DMS53 (cell line): ENCODE data around the gene UBE4B.
"Not testable (repeated sequence)": the region's sequence is repeated elsewhere in the genome, so short reads cannot be mapped to it uniquely, and the experiment has no call there.

Experiments used
- DNase-seq: peaks from one replicate; lab custom pipeline; 2025; lab: John Stamatoyannopoulos, UW

Gene UBE4B

DNA sequence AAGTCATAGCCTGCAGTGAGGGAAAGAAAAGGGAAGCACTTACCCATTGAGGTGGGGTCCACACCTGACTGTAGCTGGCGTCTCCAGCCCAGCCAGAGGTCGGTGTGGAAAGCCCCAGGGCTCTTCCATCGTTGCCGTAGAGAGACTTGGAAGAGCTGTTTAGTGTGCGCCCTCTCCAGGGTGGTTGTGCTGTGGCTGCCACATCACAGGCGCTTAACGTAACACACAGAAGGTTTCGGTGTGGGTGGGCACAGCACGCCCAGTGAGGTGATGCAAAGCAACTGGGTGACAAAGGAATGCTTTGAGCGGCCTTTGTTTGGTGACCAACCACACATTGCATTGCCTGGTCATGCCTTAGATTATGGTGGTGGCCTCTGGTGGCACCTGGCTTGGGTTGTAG lies 140.8 kb downstream of the UBE4B start:
- no peak for DNase-seq

DNA sequence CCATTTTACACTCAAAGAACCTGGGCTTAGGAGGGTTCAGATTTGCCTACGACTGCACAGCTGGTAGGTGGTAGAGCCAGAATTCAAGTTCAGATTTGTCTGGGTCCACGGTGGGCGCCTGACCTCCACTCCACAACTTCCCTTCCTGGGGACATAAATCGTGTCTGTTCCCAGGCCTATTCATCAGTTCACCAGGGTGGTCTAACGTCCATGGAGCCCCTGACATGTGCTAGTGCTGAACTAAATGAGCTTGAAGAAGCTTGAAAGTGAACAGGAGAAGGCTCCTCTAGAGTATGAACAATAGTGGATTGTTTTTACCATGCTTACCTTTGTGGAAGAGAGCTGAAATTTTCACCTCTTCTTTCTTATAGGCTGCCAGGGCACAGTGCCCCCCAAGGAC lies 145.1 kb downstream of the UBE4B start:
- no peak for DNase-seq

DNA sequence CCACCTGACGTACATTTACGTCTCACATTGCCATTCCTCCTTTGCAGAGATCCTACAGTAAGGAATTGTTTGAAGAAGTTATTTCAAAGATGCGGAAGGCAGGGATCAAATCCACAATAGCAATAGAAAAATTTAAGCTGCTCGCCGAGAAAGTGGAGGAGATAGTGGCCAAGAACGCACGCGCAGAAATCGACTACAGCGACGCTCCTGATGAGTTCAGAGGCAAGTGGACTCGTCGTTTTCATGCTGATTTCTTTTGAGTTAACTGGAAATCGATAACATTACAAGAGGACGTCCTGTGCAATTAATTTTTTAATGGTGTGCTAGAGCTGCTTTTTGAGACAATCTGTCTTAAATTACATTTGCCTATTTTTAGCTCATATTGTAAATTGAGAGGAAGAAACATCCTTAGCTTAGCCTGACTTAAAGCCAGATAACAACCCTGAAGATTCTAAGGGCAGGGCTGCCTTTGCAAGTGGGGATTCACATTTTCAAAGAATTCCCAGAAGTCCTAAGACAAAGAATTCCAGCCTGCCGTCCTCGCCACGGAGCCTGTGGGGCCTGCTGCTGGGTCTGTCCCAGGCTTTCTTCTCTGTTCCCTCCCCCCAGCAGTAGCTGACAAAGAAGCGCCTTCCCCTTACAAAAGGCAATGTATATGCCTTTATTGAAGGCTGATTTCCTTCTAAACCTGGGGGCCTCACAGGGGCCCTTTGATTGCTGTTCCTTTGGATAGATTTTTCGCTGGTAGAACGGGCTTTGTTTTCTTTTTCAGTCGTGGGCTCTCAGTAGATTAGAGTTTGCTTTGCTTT lies 146.0 kb downstream of the UBE4B start:
- DNase-seq = no peak

DNA sequence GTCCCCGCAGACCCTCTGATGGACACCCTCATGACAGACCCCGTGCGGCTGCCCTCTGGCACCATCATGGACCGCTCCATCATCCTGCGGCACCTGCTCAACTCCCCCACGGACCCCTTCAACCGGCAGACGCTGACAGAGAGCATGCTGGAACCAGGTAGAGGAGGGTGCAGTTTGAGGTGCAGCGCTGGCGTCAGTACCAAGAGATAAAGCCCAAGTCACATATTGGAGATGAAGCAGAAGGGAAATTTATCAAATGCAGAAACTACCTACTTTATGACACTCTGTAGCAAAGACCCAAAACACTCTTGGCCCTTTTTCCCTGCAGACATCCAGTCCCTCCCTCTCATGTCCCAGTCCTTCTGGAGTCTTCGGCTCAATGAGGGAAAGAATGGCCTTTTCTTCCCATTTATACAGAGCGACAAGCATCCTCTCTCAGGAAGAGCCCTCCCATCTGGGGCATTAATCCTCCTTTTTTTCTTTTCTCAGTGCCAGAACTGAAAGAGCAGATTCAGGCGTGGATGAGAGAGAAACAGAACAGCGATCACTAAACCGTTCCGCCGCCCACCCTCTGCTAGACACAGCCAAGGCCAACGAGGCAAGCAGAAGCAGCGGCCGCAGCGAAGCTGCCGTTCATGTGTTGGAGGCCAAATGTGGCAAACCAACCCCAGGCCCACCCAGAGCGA lies 146.8 kb downstream of the UBE4B start:
- DNase-seq = no peak

DNA sequence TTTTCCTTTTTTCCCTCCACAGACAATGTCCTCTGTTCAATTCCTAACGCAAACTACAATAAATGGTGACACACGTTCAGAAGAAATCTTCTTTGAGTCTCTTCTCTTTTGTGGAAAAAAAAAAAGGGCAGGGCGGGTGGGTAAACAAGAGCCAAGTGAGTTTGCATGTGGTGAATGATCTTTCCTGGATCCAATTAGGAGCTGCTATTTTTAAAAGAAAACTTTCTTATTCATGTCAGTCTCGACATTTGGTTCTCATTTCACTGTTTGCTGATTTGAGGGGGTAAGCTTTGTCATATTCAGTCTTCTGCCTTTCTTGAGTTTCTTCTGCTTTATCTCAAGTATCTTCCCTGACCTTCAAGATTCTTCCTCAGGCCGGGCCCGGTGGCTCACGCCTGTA lies 148.4 kb downstream of the UBE4B start:
- DNase-seq = no peak

DNA sequence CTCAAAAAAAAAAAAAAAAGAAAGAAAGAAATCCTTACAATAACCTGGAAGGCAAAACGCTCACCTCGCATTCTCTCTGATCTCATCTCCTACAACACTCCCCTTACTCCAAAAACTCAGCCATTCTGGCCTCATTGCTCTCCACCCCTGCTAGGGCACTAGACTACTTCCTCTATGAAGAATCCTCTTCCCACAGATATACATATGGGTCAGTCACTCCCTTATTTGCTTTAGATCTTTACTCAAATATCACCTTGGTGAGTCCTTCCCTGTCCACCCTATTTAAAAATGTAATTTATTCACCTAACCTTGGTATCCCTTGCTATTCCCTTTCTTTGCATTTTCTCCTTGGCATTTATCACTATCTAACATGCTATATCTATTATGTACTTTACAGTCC lies 153.0 kb downstream of the UBE4B start:
- DNase-seq = peak; percentile 54

DNA sequence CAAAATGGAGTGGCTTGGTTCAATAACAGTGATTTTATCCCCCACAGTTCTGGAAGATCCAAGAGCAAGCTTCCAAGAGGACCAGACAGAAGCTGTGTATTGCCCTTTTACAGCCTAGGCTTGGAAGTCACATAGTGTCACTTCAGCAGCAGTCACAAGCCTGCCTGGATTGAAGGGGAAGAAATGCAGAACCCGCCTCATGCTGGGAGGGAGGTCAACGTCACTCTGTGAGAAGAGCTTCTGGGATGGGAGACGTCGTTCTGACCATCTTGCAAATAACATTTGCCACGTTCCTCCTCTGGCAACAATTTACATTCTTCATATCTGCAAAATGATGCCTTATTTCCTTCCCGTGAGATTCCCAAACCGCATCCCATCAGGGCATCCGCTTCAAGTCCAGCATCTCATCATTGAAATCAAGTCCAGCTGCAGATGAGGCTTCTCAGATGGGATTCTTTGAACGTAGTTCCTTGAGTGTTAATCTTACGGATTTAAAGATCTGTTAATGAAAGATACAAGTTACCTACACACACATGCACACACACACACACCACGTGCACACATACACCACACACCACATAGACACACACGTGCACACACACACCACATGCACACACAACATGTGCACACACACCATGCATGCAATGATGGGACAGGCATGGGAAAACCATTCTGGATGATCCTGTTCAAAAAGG lies 153.7 kb downstream of the UBE4B start:
- peak; percentile 12 for DNase-seq

DNA sequence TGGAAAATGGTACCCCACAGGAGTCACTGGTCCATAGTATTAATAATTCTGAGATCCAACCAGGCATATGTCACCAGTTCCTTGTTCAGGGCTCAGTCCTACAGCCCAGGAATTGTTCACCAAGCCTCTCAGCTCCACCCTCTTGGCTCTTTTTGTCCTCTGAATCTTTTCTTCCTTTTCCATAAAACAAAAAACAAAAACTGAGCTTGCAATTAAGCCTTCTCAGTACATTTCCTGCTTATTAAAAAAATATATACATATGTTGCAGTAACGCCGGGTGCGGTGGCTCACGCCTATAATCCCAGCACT lies 154.2 kb downstream of the UBE4B start:
- DNase-seq = no peak

DNA sequence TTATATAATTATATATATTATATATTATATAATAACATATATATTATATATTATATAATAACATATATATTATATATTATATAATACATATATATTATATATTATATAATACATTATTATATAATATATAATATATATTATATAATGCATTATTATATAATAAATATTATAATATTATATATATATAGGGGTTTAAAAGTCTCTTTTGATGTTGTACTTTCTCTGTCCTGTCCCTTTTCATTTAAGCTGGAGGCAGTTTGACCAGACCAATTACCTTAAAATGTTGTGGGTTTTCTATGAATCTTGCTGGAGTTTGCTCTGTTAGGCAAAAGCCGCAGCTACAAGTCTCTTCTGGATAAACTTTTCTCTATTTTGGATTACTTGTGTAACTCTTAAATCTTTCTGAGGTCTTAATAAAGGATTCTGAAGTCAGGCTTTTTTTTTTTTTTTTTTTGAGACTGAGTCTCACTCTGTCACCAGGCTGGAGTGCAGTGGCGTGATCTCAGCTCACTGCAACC lies 155.4 kb downstream of the UBE4B start:
- DNase-seq = no peak

DNA sequence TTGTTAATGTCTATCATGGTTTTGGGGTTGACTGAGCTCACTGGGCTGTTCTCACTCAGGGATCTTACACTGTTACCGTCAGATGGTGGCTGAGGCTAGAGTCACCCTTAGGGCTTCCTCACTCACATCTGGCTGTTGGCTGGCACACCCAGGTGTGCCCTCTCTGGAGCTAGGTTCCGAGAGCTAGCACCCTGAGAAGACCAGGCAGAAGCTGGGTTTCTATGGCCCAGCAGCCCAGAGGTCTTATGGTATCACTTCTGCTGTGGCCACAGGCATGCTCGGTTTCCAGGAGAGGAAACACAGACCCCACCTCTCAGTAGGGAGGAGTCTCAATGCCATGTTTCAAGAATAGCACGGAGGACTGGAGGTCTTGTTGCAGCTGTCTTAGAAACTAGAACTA lies 156.9 kb downstream of the UBE4B start:
- DNase-seq = no peak

DNA sequence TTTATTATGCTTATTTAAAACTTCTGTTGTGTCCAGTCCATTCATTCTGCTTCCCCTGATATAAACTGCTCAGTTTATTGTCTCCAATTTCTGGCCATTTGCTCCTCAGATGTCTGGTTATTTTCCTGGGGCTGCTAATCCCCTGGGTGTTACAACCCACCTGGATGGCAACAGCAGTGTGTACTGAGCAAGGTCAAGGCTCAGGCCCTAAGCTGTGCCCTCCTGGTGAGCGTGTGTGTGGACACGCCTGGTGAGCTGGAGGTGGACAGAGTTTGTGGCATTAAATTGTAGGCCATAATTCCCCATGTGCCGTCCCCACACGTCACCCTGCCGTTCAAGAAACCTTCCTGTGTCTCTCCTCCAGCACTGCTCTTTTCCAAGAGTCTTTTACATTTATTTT lies 159.5 kb downstream of the UBE4B start:
- no peak for DNase-seq

DNA sequence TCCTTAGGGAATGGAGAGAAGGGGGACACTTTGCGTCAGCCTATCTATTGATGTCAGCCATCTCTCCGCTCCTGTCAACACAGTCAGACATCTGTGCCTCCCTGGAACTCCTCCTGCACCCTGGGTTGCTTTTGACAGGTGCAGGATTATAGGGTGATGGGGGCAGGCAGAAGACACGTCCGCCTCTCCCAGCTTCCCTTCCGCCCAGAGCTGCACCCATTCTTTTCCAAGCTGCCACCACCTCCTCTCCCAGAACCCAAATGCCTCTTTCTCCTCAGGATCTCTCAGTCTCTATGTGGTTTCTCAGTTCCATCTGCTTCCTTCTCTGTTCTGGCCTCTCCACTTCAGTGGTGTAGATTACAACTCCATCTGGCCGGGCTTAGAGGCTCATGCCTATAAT lies 160.5 kb downstream of the UBE4B start:
- DNase-seq = no peak

DNA sequence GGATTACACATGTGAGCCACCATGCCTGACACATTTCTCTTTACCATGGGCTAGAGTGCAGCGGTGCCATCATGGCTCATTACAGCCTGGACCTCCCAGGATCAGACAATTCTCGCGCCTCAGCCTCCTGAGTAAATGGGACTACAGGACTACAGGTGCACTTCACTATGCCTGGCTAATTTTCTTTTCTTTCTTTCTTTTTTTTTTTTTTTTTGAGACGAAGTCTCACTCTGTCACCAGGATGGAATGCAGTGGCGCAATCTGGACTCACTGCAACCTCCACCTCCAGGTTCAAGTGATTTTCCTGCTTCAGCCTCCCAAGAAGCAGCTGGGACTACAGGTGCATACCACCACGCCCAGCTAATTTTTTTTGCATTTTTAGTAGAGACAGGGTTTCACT lies 162.8 kb downstream of the UBE4B start:
- no peak for DNase-seq

DNA sequence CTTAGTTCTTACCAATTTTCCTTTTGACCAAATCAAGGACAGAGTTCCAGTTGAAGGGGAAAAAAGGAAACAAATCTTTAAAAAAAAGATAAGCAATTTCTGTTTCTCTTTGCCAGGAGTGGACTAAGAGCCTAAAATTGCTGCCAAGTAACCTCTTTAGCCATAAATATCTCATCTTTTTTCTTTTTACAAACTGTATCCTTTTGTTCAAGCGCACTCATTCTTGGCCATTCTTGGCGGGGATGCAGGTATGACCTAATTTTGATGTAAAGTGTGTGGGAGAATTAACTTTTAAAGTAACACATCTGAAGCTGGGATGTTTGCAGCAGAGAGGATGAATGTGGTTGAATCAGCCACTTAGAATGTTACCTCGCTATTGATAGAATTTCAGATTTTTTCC lies 164.2 kb downstream of the UBE4B start:
- DNase-seq = no peak

DNA sequence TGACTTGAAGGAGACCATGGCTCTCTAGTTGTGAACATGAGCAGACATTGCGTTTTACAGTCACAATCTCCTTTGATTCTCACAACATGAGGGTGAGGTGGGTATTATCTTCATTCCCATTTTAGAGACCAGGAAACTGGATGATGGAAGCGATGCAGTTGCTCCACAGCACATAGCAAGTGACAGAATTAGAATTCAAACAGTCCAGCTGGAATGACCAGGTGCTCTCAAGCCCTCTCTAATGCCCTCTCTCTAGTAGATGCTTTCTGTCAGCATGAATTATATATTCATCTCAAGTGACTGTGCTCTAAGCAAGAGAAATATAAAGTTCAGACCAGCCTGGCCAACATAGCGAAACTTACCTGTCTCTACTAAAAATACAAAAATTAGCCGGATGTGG lies 167.9 kb downstream of the UBE4B start:
- DNase-seq = no peak

DNA sequence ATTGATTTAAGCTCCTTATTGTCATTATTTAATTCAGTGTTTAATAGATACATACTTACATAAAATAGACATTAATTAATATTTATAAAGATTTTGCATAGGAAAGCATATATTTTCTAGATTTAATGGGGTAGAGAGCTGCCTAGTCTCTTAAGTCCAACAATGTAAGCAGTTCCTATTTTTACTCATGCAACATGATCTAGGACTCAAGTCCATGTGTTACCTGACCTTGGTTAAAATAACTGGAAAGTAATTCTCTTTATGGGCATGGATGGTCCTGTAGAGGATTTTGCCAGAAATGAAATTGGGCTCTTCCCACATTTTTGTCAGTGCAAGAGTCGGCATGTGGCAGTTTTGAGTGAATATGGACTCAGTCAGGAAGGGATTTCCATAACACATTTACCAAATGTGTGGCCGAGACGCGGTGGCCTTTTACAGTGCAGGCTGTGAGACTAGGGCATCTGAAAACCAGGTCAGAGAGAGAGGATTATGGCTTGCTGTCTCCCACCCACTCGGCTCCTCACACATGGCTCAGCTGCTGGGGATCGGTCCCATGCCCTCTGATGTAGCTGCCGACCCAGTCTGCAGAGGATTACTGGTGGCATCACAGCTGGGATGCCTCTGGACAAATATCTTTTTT lies 171.4 kb downstream of the UBE4B start:
- DNase-seq = no peak

DNA sequence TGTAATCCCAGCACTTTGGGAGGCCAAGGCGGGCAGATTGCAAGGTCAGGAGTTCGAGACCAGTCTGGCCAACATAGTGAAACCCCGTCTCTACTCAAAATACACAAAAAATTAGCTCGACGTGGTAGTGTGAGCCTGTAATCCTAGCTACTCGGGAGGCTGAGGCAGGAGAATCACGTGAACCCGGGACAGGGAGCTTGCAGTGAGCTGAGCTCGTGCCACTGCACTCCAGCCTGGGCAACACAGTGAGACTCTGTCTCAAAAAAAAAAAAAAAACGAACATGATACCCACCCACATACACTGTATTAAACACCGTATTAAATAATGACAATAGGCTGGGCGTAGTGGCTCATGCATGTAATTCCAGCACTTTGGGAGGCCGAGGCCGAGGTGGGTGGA lies 172.4 kb downstream of the UBE4B start:
- DNase-seq = not testable (repeated sequence)

DNA sequence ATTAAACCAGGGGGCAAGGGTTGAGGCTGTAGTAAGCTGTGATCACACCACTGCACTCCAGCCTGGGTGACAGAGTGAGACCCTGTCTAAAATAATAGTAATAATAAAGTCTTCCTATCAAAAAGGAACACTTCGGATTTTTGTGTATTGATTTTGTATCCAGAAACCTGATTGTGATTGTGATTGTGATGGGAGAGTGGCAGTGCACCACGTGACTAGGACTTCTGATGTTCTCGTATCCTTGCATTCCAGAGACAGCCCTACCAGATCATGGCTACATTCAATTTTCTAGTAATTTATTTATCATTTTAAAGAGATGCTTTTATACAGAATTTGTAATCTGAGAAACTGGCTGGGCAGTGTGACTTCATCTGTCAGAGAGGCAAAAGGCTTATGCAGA lies 175.1 kb downstream of the UBE4B start:
- no peak for DNase-seq

DNA sequence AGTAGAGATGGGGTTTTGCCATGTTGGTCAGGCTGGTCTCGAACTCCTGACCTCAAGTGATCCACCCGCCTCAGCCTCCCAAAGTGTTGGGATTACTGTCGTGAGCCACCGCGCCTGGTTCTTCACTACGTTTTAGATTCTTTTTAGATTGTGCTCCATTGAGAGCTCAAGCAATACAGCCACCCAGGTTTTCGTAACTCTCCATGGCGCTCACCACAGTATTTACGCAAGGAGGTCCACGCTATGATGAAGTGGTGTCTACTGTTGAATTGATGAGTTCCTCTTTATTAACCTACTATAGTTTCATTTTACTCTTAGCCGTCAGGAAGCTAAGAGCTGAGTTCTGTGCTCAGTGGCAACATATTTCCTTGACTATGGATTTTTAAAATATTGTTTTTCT lies 175.8 kb downstream of the UBE4B start:
- DNase-seq = no peak

DNA sequence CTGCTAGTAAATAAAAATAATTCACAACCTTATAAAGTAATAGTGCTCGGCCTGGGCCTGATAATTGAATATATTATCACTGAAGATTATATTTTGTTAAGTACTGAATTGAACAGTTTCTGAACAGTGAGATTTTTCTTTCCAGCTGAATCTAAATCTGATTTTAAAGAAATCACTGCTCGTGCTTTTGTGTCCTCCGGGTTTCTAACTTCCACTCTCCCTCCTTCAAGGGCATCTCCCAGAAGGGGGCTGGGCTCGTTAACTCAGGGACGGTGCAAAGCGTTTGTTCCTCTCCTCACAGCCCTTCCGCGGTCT lies 176.8 kb downstream of the UBE4B start:
- no peak for DNase-seq

DNA sequence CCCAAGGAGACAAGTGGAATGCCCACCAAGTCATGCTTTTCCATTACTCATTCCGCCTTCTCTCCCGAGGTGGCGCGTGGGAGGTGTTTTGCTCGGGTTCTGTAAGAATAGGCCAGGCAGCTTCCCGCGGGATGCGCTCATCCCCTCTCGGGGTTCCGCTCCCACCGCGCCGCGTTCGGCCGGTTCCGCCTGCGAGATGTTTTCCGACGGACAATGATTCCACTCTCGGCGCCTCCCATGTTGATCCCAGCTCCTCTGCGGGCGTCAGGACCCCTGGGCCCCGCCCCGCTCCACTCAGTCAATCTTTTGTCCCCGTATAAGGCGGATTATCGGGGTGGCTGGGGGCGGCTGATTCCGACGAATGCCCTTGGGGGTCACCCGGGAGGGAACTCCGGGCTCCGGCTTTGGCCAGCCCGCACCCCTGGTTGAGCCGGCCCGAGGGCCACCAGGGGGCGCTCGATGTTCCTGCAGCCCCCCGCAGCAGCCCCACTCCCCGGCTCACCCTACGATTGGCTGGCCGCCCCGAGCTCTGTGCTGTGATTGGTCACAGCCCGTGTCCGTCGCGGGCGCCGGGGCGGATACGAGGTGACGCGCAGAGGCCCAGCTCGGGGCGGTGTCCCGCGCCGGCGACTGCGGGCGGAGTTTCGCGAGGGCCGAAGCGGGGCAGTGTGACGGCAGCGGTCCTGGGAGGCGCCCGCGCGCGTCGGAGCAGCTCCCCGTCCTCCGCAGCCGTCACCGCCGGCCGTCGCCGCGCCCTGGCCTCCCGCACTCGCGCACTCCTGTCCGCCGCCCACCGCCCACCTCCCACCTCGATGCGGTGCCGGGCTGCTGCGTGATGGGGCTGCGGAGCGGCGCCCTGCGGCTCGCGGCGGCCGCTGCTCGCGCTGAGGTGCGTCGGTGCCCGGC lies 177.4 kb downstream of the UBE4B start, which contains the start of gene KIF1B:
KIF1B (plus strand) TSS at position 666 of the 906 bp plus-strand sequence. CDS start 21,759 bp downstream, outside the sequence.
- peak; percentile 99 for DNase-seq
